Measurements from ENCODE around the gene NBPF15.
"Not testable (repeated sequence)": the region's sequence is repeated elsewhere in the genome, so short reads cannot be mapped to it uniquely, and the experiment has no call there.

DNA sequence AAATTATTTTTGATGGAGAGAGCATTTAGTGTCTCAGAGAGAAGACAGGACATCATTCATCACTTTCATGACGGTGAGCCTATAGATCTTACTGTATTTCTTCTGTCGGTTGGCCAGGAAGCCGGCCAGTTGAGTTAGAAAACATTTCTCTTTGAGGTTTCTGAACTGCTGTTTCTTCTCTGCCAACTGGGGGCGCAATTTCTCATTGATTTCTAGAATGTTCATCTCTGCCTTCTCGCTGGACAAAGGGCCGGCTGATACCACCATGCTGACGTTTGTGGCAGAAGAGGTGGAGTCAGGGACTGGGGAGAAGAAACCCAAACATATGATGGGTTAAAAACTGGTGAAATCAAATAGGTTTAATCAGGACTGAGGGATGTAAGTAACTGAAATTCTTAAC lies 21.7 kb downstream of the NBPF15 start:
- TF ChIP-seq, protein P1, sequence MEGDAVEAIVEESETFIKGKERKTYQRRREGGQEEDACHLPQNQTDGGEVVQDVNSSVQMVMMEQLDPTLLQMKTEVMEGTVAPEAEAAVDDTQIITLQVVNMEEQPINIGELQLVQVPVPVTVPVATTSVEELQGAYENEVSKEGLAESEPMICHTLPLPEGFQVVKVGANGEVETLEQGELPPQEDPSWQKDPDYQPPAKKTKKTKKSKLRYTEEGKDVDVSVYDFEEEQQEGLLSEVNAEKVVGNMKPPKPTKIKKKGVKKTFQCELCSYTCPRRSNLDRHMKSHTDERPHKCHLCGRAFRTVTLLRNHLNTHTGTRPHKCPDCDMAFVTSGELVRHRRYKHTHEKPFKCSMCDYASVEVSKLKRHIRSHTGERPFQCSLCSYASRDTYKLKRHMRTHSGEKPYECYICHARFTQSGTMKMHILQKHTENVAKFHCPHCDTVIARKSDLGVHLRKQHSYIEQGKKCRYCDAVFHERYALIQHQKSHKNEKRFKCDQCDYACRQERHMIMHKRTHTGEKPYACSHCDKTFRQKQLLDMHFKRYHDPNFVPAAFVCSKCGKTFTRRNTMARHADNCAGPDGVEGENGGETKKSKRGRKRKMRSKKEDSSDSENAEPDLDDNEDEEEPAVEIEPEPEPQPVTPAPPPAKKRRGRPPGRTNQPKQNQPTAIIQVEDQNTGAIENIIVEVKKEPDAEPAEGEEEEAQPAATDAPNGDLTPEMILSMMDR (conservative IDR thresholded peaks at IDR 0.05; ENCODE audit: low read depth, low read length) = 0 out of 2 replicates have a peak, but pooled peaks have one; percentile 26
- TF ChIP-seq EZH2 (IDR thresholded peaks at IDR 0.05; ENCODE audit: borderline replicate concordance, low read depth, low read length, poor library complexity, severe bottlenecking) = not testable (repeated sequence)

Data from A673 (cell line).